HG03558 (cell line): ENCODE data around the gene SMARCA4.

Source experiments
- ATAC-seq: cut with Tn5 transposase; IDR thresholded peaks from one replicate; pipeline ENCODE4 v1.9.1; 2021; ENCODE audit warnings: moderate number of reproducible peaks; ENCODE audit not compliant: unreplicated experiment; ENCODE audit errors: extremely low read depth

The SMARCA4 gene

DNA sequence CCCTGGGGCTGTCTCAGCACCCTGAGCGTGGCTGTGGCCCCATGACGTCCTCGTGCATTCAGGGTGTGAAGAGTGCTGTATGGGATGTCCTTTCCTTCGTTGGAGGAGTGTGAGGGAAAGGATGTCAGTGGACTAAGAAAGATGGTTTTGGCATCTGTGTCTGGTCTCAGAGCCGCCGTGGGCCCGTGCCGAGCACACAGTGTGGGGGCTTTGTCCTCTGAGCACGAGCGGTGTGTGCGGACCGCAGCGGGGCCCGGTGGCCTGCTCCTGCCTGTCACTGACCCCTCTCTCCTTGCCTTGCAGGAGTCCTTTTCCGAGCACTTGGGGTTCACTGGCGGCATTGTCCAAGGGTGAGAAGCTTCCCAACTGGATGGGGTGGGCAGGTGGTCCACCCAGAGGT, 65.2 kb downstream of the SMARCA4 start:
- ATAC-seq, result no peak

DNA sequence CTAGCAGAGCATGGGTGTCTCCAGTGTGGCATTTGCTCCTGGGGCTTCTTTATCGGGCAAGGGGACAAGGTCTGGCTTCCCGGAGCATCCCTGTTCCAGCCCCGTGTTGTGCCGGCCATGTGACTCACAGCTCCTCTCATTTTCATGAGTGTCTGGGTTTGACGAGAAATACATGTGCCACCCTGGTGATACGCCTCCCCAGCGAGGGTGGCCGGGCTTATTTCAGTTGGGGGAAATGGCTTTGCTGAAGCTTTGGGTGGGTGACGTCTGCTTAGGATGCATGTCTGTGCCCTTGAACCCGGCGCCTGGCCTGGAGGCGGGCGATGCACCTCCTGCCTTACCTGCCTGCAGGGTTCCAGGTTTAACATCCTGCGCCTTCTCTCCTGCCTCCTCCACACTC, 66.6 kb downstream of the SMARCA4 start:
- ATAC-seq, result no peak

DNA sequence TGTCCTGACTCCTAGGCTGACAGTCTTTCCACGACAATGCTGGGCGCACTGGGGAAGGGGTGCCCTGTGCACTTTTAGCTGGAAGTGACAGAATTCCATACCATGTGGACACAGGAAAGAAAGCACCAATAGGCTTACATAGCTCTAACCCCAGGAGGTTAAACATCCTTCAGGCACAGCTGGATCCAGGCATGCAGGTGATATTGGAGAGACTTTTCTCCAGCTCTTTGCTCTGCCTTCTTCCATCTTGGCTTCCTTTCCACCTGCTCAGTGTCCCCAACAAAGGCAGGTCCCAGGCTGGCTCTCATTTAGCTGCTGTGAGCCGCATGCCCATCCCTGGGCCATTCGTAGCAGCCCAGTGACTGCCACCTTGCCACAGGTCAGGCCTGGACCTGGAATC, 67.3 kb downstream of the SMARCA4 start:
- no peak for ATAC-seq

DNA sequence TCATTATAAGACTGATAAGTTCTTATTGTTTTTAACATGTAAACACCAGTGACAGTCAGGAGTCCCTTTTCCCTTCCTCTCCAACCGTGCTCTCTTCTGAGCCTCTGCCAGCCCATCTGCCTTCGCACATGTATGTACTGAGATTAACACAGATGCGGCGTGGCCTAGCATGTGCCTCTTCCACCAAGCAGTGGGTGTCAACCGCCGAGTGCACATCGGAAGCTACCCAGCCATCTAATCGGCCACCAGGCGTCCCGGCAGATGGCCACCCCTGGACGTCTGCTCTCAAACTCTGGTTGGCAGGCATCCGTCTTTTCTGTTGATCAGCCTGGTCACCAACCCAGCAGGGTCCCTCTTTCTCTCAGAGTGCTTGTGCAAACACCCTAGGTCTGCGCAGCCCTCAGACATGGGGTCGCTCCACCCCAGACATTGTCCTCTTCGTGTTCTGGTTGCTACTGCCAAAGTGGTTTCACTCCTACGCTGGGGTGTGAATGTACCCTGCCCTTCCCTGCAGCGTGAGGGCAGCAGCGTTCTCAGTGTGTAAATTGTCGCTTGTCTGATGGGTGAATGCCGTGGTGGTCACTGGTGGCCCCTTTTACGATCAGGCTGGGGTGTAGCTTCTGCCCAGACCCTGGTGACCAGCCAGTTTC, 70.7 kb downstream of the SMARCA4 start:
- no peak for ATAC-seq

DNA sequence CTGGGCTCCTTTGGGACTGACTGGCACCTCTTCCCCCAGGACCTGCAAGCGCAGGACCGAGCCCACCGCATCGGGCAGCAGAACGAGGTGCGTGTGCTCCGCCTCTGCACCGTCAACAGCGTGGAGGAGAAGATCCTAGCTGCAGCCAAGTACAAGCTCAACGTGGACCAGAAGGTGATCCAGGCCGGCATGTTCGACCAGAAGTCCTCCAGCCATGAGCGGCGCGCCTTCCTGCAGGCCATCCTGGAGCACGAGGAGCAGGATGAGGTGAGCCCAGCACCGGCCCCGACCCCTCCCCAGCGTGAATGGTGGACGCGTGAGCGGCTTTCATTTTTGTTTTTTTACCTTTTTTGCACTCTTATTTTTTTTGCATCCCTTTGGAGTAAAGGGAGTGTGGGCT, 72.4 kb downstream of the SMARCA4 start:
- ATAC-seq, result no peak

DNA sequence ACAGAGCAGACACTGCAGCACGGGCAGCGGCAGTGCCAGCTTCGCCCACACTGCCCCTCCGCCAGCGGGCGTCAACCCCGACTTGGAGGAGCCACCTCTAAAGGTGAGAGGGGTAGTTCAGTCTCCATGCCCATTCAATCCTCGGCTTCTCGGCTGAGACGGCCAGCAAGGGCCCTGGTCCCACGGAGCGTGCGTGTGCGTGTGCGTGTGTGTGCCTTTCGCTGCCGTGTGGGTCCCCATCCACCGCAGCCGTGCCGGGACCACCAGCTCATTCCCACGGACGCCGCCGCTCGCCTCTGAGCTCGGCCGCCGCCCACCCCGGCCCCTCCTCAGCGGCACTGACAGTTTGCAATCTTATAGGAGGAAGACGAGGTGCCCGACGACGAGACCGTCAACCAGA, 72.9 kb downstream of the SMARCA4 start:
- ATAC-seq, result no peak

DNA sequence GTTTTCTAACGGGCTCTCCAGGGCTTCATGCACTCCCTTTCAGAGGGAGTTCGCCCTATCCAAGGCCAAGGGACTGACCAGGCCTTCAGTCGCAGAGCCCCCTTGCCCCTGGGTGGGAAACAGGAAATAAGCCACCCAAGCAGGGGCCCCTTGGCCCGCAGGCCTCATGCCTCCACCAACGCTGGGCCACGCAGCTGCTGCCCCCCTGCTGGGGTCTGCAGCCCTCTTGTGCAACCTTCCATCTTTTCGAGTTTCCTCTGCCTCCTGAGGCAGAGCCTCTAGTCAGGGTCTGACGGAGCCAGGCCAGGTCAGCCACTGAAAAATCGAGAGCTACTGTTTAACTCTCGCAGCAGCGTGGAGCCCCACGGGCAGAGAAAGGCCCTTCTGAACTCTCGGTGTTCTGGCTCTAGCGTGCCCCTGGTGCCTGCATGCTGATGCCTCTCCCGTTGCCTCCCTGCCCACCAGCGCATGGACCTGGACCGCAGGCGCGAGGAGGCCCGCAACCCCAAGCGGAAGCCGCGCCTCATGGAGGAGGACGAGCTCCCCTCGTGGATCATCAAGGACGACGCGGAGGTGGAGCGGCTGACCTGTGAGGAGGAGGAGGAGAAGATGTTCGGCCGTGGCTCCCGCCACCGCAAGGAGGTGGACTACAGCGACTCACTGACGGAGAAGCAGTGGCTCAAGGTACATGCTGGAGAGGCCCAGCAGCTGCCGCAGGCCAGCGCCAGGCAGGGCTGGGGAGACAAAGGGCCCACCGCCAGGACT, 73.8 kb downstream of the SMARCA4 start:
- no peak for ATAC-seq

DNA sequence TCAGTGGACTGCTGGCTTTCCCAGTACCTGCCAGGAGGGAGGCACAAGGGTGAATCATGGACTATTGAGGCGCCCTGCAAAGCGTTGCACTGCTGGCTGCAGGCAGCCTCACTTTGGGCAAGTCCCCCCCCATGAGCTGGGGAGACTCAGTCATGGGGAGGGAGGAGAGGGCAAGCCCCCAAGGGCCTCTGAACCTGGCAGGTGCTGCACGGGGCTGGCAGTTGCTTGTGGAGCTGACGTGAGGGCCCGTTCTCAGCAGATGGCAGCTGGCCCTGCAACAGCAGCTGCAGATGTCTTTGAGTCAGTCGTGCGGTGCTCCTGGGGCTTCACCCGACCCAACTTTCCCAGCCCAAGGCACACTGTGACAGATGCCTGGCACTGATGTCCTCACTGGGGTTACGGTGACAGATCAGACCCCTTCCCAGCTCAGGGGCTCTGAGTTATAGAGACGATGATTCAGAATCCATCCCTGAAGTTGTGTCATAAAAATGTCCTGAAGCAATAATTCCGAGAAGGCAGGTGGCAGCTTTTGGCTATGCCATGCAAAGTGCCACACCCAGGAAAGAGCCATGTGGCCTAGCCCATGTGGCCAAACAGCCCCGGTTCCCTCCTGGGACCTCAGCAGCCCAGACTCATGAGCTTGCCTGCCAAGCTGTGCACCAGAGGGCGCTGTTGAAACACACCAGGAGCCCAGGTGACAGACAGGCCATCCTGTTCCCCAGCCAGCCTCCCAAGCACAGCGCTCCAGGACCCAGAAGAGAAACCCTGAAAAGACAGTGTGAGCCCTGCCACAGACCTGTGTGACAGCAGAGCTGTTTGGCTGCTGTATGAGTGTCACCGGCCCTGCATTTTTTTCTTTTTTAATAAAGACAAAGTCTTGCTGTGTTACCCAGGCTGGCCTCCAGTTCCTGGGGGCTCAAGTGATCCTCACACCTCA, 74.9 kb downstream of the SMARCA4 start:
- ATAC-seq, result no peak

DNA sequence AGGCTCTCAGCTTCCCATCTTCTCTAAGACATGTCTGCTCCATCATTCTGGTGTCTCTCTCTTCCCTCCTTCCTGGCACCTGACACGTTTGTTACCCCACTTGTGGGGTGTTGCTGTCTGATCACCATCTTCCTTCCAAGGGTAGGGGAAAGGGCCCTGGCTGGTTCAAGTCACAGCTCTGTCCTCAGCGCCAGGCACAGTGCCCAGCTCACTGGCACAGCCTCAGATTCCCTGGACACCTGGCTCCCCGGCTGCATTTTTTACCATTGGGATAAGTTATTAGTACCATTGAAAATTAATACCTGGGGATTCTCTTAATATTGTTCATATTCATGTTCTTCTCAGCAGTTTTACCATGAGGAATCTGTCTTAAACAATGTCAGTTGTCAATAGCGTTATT, 77.7 kb downstream of the SMARCA4 start:
- no peak for ATAC-seq

DNA sequence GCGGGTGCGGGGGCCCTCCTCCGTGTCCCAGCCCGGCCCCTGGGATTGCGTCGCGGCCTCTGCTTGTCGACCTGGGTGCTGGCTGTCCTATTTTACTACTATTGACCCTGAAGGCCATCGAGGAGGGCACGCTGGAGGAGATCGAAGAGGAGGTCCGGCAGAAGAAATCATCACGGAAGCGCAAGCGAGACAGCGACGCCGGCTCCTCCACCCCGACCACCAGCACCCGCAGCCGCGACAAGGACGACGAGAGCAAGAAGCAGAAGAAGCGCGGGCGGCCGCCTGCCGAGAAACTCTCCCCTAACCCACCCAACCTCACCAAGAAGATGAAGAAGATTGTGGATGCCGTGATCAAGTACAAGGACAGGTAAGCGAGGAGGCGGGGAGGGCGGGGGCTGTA, 80.4 kb downstream of the SMARCA4 start:
- ATAC-seq, result no peak

DNA sequence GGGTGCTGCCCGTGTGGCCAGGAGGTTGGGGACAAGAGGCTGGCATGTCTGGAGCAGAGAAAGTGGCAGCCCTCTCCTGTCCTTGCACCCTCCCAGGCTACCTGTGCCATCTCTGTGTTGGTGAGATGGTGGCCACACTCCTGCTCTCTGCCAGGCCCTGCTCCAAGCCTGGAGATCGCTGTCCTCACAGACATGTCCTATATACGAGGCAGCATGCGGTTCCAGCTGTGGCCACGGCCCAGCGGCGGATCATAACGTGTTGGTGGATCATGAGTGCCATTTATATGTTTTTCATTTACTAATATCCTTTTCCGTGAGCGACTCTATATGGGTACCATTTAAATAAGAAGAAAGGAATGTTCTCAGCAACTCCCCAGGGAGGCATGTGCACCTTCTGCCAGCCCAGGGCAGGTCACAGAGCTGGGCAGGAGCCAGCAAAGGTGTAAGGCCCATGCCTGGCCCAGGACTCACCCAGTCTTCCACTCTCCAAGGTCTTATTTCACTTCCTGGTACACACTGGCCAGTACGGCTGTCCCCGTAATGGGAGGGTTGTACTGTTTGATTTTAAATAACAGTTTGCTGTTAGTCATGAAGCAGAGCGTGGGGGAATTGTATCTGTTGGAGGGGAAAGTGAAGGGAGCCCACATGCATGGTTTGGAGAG, 81.3 kb downstream of the SMARCA4 start:
- no peak for ATAC-seq

DNA sequence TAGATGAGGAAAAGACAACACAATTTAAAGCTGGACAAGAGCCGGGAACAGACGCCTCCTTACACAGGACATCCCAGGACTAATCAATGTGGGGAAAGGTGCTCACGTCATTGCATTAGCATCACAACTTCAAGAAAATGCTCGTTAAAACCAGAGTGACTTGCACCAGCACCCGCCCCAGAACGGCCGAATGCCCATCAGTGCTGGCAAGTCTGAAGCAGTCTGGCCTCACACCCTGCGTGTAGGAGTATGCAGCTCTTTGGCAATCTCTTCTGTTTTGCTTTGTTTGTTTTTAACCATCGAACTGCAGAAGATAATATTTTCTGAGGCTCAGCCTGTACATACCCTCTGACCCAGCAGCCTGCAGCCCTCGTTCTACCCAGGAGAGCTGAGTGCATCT, 83.6 kb downstream of the SMARCA4 start:
- ATAC-seq, result no peak

DNA sequence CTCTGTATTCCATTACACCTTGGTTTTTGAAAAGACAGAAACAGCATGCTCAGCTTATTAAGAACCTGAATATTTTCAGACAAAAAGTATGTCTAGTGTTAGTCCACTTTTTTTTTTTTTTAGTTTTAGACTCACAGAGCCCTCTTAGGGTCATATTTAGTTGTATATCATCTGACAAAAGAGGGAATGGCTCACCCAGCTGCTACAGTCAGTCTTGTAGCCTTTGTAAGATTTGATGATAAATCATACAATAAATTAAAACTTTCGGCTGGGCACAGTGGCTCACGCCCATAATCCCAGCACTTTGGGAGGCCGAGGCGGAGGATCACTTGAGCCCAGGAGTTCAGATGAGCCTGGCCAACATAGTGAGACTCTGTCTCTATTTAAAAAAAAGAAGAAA, 84.7 kb downstream of the SMARCA4 start:
- ATAC-seq, result no peak

DNA sequence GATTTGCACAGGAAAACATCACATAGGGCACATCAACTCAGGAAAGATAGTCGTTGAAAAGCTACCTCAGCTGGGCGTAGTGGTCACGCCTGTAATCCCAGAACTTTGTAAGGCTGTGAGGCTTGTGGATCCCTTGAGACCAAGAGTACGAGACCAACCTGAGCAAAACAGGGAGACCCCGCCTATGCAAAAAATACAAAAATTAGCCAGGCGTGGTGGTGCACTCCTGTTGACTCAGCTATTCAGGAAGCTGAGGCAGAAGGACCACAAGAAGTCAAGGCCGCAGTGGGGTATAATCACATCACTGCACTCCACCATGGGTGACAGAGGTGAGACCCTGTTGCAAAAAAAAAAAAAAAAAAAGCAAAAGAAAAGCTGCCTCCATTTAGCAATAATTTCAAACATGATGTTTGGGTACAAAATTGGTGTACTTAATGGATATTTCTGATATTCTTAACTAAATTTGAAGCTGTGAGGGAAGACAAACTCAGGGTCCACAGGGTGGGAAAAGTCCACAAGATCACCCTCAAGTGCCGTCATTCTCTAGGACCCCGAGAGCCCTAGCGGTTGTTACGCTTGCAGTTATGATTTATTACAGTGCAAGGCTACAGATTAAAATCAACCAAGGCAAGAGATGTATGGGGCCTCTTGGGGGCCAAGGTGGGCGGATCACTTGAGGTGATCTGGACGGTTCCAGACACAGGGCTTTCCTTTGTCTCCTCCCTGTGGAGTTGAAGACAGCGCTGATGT, 86.0 kb downstream of the SMARCA4 start:
- no peak for ATAC-seq

DNA sequence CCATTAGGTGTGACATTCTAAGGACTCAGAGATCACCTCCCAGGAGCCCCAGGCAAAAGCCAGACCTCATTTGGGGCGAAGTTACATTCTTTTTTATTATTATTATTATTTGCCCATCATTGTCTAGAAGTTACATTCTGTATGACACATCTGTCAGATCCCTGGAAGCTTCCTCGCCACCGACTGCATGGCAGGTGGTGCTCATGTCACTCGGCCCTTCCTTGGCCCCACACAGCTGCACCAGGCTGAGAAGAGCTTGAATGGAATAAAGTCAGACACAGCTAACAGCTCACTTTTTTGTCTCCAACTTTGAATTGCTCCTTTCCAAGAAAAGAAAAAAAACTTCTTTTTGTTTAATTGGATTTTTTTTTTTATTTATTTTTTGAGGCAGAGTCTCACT, 87.0 kb downstream of the SMARCA4 start:
- no peak for ATAC-seq

DNA sequence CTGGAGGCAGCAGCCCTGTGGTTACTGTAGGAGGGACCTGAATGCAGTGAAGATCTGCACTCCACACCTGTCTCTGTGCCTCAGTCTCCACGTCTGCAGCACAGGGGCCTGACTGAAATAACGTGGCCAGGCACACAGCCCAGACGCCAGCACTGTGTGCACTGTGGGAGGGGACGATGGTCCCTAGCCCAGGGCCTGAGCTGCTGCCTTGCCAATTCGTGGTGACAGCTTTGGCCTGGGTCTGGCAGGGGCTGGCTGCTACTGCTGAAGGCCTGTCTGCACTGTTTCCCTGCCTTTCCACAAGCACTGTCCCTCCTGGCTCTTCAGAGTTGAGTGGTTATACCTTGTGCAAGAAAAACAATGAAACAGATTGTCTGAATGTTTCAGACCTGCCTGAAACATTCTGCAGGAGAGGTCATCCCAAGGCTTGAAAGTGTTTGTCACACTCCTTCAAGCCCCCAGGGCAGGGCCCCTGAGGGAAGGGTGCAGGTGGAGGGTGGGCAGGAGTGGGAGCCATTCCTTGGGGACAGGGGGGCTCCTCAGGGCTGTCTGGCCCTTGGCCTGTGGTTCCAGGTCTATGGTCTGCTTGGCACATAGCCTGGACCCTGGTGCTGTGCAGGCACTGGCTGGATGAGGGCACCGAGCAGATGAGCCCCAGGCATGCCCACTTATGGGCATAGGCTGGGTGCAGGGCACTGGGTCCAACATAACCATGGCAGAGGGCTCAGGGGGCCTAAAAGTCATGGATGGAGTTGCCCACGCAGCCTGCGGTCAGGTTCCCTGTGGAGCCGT, 89.7 kb downstream of the SMARCA4 start:
- no peak for ATAC-seq

DNA sequence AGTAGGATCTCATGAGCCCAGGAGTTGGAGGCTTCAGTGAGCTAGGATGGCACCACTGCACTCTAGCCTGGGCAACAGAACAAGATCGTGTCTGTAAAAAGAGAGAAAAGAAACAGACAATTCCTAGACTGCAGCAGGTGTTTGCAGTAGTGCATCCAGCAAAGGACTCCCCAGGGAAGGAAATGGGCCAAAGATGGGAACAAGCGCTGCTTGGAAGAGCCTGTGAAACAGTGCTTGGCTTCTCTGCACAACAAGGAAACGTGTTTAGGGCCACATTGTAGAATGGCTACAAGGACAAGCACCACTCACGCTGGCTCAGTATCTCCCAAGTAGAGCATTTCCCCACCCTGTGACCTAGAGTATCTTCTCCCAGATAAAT, 93.0 kb downstream of the SMARCA4 start:
- no peak for ATAC-seq

DNA sequence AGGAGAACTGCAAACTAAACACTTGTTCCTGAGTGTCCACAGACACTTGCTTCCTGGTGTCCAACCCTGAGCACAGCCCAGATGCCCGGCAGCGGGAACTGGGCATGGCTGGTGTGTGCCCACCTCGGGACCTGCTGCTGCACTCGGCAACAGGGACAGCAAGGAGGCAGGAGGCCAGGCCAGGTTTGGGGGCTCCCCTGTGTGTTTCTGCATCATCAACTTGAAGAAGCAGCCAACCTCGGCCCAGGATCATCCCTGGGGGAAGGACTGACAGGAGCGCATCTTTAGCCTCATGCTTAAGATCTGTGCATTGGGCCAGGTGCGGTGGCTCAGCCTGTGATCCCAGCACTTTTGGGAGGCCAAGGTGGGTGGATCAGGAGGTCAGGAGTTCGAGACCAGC, 93.4 kb downstream of the SMARCA4 start:
- no peak for ATAC-seq

DNA sequence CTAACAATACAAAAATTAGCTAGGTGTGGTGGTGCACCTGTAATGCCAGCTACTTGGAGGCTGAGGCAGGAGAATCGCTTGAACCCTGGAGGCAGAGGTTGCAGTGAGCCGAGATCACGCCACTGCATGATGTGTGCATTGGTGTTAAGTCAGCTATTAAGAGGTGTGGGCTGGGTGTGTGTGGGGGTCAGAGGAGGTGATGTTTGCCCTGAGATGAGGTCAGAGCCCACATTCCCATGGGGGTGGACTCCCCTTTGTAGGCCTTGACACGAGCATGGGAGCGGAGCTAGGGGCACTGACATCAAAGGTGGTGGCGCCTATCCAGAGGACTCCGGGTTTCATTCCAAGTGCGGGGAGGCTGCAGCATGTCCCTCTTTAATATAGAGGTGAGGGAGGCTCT, 93.8 kb downstream of the SMARCA4 start:
- no peak for ATAC-seq
